ENCODE data around the gene CGGBP1.

DNA sequence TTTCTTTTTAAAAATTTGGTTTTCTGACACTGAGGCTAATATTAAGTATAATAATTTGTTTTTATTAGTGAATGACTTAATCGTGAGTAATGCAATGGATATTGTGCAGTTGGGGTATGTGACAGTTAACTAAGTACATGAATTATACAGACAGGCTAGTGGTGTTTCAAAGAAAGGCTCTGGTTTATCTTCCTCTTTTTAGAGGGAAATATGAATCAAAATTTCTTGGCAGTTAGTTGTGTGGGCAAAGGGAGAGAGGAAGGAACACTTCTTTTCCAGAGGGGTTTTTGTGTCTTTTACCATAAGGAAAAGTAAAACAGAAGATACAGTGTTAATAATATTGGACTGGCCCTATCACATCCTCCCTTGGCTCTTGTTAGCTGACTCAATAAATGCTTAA is 2.9 kb upstream of the CGGBP1 start:
- TF ChIP-seq, protein P1, sequence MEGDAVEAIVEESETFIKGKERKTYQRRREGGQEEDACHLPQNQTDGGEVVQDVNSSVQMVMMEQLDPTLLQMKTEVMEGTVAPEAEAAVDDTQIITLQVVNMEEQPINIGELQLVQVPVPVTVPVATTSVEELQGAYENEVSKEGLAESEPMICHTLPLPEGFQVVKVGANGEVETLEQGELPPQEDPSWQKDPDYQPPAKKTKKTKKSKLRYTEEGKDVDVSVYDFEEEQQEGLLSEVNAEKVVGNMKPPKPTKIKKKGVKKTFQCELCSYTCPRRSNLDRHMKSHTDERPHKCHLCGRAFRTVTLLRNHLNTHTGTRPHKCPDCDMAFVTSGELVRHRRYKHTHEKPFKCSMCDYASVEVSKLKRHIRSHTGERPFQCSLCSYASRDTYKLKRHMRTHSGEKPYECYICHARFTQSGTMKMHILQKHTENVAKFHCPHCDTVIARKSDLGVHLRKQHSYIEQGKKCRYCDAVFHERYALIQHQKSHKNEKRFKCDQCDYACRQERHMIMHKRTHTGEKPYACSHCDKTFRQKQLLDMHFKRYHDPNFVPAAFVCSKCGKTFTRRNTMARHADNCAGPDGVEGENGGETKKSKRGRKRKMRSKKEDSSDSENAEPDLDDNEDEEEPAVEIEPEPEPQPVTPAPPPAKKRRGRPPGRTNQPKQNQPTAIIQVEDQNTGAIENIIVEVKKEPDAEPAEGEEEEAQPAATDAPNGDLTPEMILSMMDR (IDR thresholded peaks at IDR 0.05; ENCODE audit: insufficient read depth, low read depth, low read length) = no peak
- no peak for TF ChIP-seq EZH2 (IDR thresholded peaks at IDR 0.05; ENCODE audit: insufficient read depth, low read length)
